Measurements from ENCODE around the gene ITGB5.

Gene ITGB5

DNA sequence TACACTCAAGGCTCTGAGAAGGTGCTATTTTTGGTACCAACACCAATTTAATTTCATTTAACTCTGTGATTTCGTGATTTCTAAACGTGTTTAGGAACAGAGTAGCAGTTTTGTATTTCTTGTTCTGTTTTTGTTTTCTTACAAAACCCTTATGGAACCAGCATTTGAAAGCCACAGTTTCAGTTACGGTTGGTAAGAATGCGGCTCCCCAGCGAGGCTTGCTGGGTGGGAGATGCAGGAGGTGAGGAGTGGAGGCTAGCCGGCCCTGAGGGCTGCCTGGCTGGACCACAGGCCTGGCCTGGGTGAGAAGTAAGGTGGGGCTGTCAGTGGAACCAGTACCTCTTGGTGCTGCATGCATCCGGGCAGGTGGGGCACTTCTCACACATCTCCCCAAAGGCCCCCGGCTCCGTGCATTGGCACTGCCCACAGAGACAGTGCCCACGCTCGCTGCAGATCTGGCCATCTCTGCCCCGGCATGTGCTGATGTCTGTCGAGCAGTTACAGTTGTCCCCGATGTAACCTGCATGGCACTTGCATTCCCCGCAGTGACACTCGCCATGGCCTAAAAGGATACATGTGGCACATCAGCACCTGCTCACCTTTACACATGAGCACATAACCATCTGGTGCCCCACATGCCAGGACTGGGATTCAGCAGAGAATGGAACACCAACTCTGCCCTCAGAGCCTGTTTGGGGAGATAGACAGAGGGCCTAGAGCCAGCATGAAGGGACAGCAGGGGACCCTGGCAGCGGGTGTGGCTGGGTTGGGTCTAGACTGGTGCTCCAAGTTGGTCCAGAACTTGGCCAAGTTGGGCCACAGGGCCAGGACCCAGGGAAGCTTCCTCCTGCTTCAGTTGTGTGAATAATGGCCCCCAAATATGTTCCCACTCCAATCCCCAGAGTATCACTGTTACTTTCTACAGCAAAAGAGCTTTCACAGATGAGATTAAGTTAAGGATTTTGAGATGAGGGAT, 113.5 kb downstream of the ITGB5 start:
- no peak overlapping the region for H3K4me3 Mint-ChIP-seq
- no peaks in the 10 kb centered on the region for H3K9me3 Mint-ChIP-seq

DNA sequence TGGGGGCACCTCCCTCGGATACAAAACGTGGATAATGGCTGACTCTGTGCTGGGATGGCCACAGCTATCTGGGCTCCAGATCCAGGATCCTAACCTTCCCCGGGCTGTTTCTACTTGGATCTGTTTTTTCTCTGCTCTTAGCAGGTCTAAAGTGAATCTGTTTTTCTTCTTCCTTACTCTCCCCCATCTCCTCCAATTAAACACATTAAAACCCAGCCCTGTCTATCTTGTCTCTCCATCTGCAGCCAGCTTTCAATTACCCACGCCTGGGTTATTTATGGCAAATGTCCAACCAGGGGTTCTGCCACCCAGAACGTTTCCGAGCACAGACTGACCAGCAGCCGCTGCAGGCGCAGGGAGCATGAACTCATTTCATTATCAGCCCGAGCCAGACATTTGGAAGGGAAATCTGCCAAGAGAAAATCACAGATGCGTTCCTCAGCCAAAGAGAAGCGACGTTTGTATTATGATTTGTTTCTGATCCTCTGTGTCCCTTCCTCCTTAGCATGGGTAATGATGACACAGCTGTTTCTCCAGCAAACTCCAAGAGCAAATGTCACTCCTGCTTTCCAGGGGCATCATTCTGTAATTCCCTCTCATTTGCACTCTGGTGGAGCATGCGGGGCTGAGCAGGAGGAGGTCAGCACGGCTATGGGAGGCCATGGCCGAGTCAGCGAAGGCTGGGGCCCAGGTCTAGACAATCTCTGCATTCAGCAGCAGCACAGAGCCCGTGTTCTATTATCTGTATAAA, 114.9 kb downstream of the ITGB5 start:
- no peak overlapping the region for H3K4me3 Mint-ChIP-seq
- no peak for DNase-seq
- H3K27ac Mint-ChIP-seq, result no peak overlapping the region
- H3K9me3 Mint-ChIP-seq, result no peaks in the 10 kb centered on the region
- no peaks in the 10 kb centered on the region for H3K4me1 Mint-ChIP-seq
- no peak for ATAC-seq
- H3K27me3 Mint-ChIP-seq, result peaks cover 26% of the 10 kb centered on the region

More for the DNA sequence above, 113.5 kb downstream of the ITGB5 start:
- H3K4me1 Mint-ChIP-seq, result no peaks in the 10 kb centered on the region
- DNase-seq (no peak), ATAC-seq (no peak)
- H3K27me3 Mint-ChIP-seq, result peaks cover 27% of the 10 kb centered on the region
- H3K27ac Mint-ChIP-seq, result no peak overlapping the region

DNA sequence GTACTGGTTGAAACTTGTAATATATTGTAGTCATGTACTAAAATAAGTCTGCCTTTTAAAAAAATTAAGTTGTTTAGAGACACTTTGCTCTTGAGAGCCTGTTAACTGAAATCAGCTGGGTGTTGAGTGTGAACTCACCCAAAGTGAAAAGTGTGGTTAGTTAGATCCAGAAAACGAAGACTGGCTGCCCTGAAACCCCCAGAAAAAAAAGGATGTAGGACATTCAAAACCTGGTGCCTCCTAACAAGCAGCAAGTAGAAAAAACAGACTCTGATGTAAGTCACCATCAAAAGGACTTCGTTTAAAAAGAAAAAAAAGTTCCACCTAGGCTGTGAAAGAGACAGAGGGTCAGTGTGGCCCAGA, 116.1 kb downstream of the ITGB5 start:
- no peak for DNase-seq
- H3K27me3 Mint-ChIP-seq, result peaks cover 26% of the 10 kb centered on the region
- ATAC-seq, result no peak
- H3K9me3 Mint-ChIP-seq, result no peaks in the 10 kb centered on the region
- no peak overlapping the region for H3K4me3 Mint-ChIP-seq
- H3K27ac Mint-ChIP-seq, result no peak overlapping the region
- no peaks in the 10 kb centered on the region for H3K4me1 Mint-ChIP-seq

DNA sequence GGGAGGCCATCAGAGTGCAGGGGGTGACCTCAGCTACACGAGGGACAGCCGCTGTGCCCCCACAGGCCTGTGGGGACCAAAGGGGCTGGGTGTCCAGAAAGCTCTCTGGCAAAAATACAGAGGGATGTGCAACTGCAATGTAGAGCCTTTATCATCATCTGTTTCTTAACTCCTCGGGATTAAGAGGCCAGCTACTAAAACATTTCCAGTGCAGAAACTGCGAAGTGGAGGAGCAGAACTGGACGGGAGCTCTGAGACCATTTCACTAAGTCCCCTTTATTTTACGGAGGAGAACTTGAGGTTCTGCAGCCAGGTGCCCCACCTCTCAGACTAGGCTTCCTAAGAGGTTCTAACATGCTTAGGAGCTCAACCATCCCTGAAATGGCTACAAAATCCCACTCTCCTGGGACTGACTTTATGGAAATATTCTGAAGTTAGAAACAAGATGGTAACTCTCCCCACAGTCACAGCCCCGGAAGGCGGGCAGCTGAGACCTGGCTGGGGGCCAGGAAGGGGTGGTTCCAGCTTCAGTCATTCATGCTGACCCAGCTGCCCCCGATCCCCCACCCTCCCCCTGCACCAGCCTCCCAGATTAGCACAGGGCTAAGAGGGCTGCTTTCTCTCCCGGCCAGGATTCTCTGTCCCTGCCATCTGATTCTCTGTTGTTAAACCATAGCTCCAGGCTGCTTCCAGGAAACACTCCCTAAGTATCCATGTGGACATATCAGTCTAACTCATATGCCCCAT, 116.7 kb downstream of the ITGB5 start:
- H3K9me3 Mint-ChIP-seq, result no peaks in the 10 kb centered on the region
- no peak for ATAC-seq
- H3K4me1 Mint-ChIP-seq, result no peaks in the 10 kb centered on the region
- H3K27me3 Mint-ChIP-seq, result peaks cover 26% of the 10 kb centered on the region
- no peak overlapping the region for H3K27ac Mint-ChIP-seq
- no peak overlapping the region for H3K4me3 Mint-ChIP-seq
- no peak for DNase-seq

DNA sequence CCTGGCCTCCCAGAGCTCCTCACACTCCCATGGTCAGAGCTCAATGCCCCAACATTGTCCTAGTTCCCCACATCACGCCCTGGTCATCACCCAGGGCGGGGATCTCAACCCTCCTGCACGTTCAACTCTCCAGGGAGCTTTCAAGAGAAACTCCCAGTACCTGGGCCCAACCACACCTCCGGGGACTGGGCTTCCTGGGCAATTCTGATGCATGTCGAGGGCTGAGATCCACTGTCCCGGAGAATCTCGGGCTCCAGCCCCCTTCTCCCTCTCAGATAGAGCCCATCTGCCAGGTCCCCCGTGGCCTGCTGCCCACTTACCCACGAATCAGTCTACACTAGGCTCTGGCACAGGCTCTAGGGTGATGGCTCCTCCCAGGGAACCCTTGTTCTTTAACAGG, 117.7 kb downstream of the ITGB5 start:
- no peaks in the 10 kb centered on the region for H3K4me1 Mint-ChIP-seq
- H3K27ac Mint-ChIP-seq, result peak overlapping the region in 1 of 2 donors; percentile 59
- peaks cover 26% of the 10 kb centered on the region for H3K27me3 Mint-ChIP-seq
- no peak for DNase-seq
- no peaks in the 10 kb centered on the region for H3K9me3 Mint-ChIP-seq
- no peak for ATAC-seq
- no peak overlapping the region for H3K4me3 Mint-ChIP-seq

DNA sequence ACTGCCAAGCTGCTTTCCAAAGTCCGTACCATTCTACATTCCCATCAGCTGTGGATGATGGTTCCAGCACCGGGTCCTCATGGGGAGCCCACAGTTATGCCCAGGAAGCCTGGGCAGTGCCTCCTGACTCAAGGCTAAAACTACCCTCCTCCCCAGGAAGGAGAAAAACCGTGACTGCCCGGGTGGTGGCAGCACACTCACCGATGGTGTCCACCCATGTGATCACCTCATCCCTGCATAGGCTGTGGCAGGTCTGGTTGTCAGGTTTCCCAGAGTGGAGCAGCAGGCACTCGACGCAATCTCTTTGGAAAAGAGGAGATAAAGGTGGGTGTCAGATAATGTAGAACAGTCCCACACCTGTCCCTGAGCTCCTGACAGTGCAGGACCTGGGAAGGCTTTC, 118.4 kb downstream of the ITGB5 start:
- H3K27me3 Mint-ChIP-seq, result peaks cover 22% of the 10 kb centered on the region
- peak; percentile 37 for ATAC-seq
- no peak overlapping the region for H3K27ac Mint-ChIP-seq
- no peak for DNase-seq
- H3K4me1 Mint-ChIP-seq, result no peaks in the 10 kb centered on the region
- no peak overlapping the region for H3K4me3 Mint-ChIP-seq
- no peaks in the 10 kb centered on the region for H3K9me3 Mint-ChIP-seq

DNA sequence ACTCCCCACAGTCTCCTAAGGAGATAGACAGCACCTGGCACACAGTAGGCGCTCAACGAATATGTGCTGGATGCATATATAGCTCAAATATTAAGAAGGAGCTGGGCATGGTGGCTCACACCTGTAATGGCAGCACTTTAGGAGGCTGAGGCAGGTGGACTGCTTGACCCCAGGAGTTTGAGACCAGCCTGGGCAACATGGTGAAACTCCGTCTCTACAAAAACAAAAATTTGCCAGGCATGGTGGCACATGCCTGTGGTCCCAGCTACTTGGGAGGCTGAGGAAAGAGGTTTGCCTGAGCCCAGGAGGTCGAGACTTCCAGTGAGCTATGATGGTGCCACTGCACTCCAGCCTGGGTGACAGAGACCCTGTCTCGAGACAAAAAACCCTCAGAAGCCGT, 119.5 kb downstream of the ITGB5 start:
- no peak overlapping the region for H3K27ac Mint-ChIP-seq
- no peaks in the 10 kb centered on the region for H3K4me1 Mint-ChIP-seq
- H3K9me3 Mint-ChIP-seq, result no peaks in the 10 kb centered on the region
- no peak for DNase-seq
- no peak overlapping the region for H3K4me3 Mint-ChIP-seq
- peaks cover 20% of the 10 kb centered on the region for H3K27me3 Mint-ChIP-seq
- ATAC-seq, result no peak

DNA sequence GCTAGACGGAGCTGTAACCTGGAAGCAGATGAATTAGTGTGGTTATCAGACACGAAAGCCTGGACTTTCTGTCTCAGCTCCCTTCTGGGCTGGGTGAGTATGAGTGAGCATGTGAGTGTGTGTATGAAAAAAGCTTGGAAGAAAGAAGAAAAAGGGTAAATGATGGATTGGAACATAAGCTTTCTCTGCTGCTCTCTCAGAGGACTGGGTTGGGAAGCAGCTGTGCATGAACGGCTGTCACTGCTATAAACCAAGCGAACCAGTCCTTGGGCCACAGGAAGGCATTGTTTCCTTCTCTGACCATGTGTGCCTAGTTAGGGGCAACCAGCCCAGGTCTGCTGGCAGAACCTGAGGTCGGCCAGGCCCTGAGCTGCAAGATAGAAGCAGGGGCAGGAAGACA, 119.9 kb downstream of the ITGB5 start:
- DNase-seq (no peak), ATAC-seq (no peak)
- Mint-ChIP-seq H3K27me3 (peaks cover 16% of the 10 kb centered on the region), H3K4me3 (no peak overlapping the region), H3K4me1 (no peaks in the 10 kb centered on the region), H3K9me3 (no peaks in the 10 kb centered on the region), H3K27ac (no peak overlapping the region)

DNA sequence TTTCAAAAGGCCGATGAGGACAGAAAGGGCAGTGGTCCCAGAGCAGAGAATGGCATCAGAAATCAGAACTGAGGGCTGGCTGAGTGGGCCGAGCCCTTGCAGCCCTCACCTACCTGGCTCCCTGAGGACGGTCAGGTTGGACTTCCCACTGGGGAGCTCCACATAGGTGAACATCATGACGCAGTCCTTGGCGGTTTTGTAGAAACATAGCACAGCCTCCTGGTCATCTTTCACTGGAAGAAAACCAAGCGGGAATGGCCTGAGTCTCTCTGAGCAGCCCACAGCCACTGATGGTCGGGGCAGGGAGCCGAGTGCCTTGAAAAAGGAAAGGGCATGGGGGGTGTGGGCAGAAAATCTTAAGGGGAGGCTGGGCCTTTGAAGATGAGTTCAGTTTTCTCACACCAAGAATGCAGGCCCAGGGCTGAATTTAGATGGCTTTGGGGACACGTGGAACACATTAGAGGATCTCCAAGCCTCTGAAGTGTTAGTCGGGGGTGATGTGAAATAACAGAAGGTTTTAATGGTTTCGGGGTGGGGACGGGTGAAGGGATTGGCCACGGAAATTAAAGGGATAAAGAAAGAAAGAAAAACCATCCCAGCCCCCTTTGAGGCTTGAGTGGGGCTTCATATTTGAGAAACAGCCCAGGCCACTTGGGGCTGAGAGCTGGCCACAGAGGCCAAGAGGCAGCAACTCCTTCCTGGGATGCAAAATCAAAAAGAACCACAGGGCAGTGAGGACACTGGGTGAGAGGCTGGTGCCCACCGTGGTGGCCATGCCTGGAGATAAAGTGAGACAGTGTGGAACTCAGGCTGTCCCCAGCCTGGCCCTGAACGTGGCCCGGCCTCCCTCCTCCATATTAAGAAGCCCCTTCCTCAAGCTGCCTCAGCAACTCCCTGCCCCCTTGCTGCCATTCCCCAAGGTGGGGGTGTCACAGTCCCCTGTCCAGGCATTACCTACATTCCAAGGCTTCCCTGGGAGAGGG, 120.8 kb downstream of the ITGB5 start:
- H3K27me3 Mint-ChIP-seq, result peaks cover 10% of the 10 kb centered on the region
- peaks cover 2% of the 10 kb centered on the region for H3K4me1 Mint-ChIP-seq
- no peak overlapping the region for H3K27ac Mint-ChIP-seq
- ATAC-seq (no peak), DNase-seq (no peak)
- no peaks in the 10 kb centered on the region for H3K9me3 Mint-ChIP-seq
- no peak overlapping the region for H3K4me3 Mint-ChIP-seq

DNA sequence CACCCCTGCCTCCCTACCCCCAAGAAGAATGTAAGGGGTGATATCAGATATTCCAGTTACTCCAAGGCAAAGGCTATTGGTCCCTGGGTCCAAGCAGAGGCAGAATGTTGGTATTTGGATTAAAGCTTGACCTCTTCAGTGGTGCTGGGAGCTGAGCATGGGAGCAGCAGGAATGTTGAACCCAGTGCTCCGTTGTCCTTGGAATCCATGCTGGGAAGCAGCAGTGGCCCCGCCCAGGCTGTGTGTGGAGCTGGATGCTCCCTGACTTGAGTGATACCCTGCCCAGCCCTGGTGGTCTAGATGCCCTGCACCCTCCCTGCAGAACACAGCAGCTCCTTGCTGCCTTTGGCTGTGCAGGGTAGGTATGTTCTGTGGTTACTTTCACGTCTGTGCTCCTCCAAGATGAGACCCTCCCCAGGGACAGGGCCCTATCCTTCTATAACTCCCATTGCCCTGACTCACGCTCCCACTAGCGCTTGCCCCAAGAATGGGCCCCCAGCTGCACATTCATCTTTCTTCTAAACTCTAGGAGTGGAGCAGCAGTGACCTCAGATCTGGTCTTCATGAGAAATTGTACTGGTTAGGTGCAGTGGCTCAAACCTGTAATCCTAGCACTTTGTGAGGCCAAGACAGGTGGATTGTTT, 121.8 kb downstream of the ITGB5 start:
- ATAC-seq, result no peak
- Mint-ChIP-seq H3K27ac (no peak overlapping the region), H3K4me1 (peaks cover 5% of the 10 kb centered on the region), H3K9me3 (no peaks in the 10 kb centered on the region), H3K4me3 (no peak overlapping the region), H3K27me3 (peaks cover 13% of the 10 kb centered on the region)
- DNase-seq, result no peak

DNA sequence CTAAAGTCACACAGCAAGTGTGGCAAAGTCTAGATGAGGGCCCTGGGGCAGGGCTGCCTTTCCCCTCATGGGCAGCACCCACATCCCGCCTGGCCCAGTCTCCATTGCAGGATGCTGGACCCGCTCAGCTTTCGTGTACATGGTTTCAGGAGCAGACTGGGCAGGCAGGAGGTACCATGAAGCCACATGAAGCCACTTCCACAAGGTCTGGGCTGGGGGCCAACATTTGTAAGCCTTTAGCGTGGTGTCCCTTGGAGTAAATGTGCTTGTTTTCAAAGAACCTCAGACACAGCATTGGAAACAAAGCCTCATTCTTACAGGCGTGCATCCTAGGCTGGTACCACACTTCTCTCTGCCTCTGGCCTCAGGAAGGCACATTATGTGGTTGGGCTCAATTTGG, 122.4 kb downstream of the ITGB5 start:
- ATAC-seq, result no peak
- no peaks in the 10 kb centered on the region for H3K9me3 Mint-ChIP-seq
- no peak overlapping the region for H3K27ac Mint-ChIP-seq
- peaks cover 5% of the 10 kb centered on the region for H3K4me1 Mint-ChIP-seq
- no peak for DNase-seq
- no peak overlapping the region for H3K4me3 Mint-ChIP-seq
- H3K27me3 Mint-ChIP-seq, result peaks cover 13% of the 10 kb centered on the region

DNA sequence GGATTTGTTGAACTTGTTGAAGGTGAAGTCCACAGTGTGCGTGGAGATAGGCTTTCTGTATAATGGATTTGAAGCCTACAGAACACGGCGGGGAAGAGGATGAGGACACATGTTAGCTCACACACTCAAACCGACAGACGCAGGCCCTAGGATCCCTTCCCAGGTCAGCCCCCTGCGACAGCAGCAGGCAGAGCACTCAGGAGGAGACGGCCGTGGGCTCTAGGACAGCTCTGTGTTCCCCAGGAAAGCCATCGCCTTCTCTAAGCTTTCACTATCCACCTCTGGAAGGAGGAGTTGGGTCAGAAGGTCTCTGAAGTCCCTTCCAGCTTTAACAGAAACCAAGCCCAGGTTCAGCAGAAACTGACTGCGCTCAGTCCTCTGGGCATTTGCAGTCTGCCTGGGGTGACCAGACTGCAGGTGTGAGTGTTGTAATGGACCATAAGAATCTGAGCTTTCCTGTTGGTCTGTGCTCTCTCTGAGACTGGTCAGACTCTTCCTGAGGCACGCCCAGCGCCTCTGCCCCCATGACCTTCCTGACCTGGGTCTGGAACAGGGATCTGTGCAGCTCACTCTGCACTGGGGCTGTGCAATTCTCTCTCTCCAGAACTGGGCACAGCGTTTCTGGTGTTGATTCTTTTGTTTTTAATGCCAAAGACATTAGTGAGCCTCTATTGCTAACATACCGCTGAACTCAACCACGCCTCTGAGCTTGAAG, 123.4 kb downstream of the ITGB5 start:
- Mint-ChIP-seq H3K9me3 (no peaks in the 10 kb centered on the region), H3K27ac (no peak overlapping the region), H3K27me3 (peaks cover 6% of the 10 kb centered on the region), H3K4me3 (no peak overlapping the region), H3K4me1 (peaks cover 10% of the 10 kb centered on the region)
- no peak for ATAC-seq
- DNase-seq, result no peak

DNA sequence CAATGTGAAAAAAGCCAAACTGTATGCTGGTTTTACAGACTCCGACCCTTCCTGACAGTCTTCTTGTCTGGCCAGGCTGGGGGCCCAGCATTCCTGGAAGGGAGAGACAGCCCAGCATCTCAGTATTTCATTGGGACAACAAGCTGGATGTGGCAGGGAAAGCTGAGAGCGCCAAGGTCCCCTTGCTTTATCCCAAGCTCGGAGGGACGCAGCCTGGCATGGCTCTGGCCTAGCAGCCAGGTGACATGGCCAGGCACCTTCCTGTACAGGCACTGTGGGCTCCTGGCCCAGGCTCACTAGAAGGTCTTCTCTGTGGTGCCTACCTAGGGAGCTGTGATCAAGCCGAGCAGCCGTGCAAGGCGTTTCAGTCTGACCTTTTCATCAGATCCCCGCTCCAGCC, 124.0 kb downstream of the ITGB5 start:
- H3K27me3 Mint-ChIP-seq, result peaks cover 6% of the 10 kb centered on the region
- ATAC-seq (no peak), DNase-seq (no peak)
- H3K4me1 Mint-ChIP-seq, result peaks cover 16% of the 10 kb centered on the region
- H3K9me3 Mint-ChIP-seq, result no peaks in the 10 kb centered on the region
- no peak overlapping the region for H3K27ac Mint-ChIP-seq
- no peak overlapping the region for H3K4me3 Mint-ChIP-seq

DNA sequence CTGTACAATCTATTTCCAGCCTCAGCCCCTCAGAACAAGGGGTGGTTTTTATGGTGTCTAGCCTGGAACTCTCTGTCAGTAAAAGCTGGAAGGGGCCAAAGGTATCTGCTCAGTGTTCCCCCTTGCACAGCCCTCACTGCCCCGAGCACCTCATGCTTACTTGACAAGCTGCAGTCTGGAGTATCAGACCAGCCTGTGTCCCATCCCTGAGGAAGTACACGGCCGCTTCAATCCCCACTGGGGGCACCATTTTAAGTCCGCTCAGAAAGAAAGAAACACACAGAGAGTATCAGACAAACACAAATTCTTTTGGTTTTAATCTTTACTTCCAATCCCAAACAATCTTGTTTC, 124.5 kb downstream of the ITGB5 start:
- Mint-ChIP-seq H3K27me3 (peaks cover 8% of the 10 kb centered on the region), H3K27ac (no peak overlapping the region), H3K9me3 (no peaks in the 10 kb centered on the region), H3K4me3 (no peak overlapping the region), H3K4me1 (peaks cover 18% of the 10 kb centered on the region)
- DNase-seq (no peak), ATAC-seq (no peak)

Data from stimulated activated naive CD8-positive, alpha-beta T cell treated with anti-CD3 and anti-CD28 coated beads, Interleukin-15, amount 100 ng/mL, for 72 hours (primary cell).